ENCODE measurements around the gene FAS.
A peak's percentile ranks its signal among the peaks of the same experiment; 100 is the strongest.
"Not testable (repeated sequence)": the region's sequence is repeated elsewhere in the genome, so short reads cannot be mapped to it uniquely, and the experiment has no call there.

Gene FAS

GRCh38 chr10:88995156-88995876, 4.7 kb downstream of the FAS start:
- DNase-seq, result peak; percentile 44

GRCh38 chr10:88996927-88997326, 6.3 kb downstream of the FAS start:
- DNase-seq, result peak; percentile 68

- no peak for DNase-seq
These were observed 9.0 kb downstream of the FAS start for GRCh38 chr10:88999625-89000024.

- DNase-seq, result no peak
These were observed 10.6 kb downstream of the FAS start for GRCh38 chr10:89001024-89001728.

GRCh38 chr10:89001729-89002072, 11.1 kb downstream of the FAS start:
- DNase-seq, result no peak

GRCh38 chr10:89002226-89002978, 11.8 kb downstream of the FAS start:
- peak; percentile 45 for DNase-seq

GRCh38 chr10:89003344-89003743, 12.7 kb downstream of the FAS start:
- DNase-seq, result peak; percentile 52

GRCh38 chr10:89007129-89007893, 16.7 kb downstream of the FAS start:
- no peak for DNase-seq

GRCh38 chr10:89018700-89019346, 28.2 kb downstream of the FAS start:
- not testable (repeated sequence) for DNase-seq

- no peak for DNase-seq
These were observed 29.1 kb downstream of the FAS start for GRCh38 chr10:89019569-89020327.

GRCh38 chr10:89021526-89021925, 30.9 kb downstream of the FAS start:
- DNase-seq, result not testable (repeated sequence)

- DNase-seq, result no peak
These were observed 32.1 kb downstream of the FAS start for GRCh38 chr10:89022734-89023133.

GRCh38 chr10:89025453-89025852, 34.9 kb downstream of the FAS start:
- no peak for DNase-seq

- DNase-seq, result no peak
These were observed 38.6 kb downstream of the FAS start for GRCh38 chr10:89029181-89029580.

- peak; percentile 91 for DNase-seq
These were observed 39.3 kb downstream of the FAS start for GRCh38 chr10:89029785-89030437.

GRCh38 chr10:89030791-89031190, 40.2 kb downstream of the FAS start:
- no peak for DNase-seq

GRCh38 chr10:89032141-89032891, 41.7 kb downstream of the FAS start:
- DNase-seq, result peak; percentile 14

GRCh38 chr10:89035461-89035860, 44.9 kb downstream of the FAS start:
- no peak for DNase-seq

GRCh38 chr10:89037096-89037495, 46.5 kb downstream of the FAS start:
- no peak for DNase-seq

- DNase-seq, result no peak
These were observed 52.0 kb downstream of the FAS start for GRCh38 chr10:89042562-89042961.

Measured in hematopoietic multipotent progenitor cell treated with erythropoietin and hydrocortisone succinate and interleukin-3 and kit ligand, for 6 days (in vitro differentiated cells).